Measurements from ENCODE around the gene ITPR1. TPM values are rescaled to one million over a fixed set of nuclear protein-coding genes. Genes with fewer than 3 reads are reported as not detected.

The ITPR1 gene
- total and polyA plus RNA-seq, 10 of the 15 experiments (the other 5 are each of a cell fraction or from before 2014, with no cell fraction given) = 12.2 to 239 (median 28.4) TPM

DNA sequence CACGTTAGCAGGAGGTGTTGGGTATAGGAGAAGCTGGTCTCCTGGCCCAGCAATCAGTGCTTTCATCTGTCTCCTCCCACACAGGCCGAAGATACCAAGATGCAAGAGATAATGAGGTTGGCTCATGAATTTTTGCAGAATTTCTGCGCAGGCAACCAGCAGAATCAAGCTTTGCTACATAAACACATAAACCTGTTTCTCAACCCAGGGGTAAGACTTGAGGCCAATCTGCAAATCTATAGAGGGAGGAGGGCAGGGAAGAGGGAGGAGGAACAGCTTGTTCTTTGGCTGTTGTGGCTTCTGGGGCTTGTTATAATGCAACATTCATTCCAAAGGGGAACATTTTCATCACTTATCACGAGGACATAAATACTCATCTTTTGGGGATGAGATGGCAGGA is 195.3 kb downstream of the ITPR1 start (continued):
- TF ChIP-seq, protein P1, sequence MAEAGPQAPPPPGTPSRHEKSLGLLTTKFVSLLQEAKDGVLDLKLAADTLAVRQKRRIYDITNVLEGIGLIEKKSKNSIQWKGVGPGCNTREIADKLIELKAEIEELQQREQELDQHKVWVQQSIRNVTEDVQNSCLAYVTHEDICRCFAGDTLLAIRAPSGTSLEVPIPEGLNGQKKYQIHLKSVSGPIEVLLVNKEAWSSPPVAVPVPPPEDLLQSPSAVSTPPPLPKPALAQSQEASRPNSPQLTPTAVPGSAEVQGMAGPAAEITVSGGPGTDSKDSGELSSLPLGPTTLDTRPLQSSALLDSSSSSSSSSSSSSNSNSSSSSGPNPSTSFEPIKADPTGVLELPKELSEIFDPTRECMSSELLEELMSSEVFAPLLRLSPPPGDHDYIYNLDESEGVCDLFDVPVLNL (IDR thresholded peaks at IDR 0.05; ENCODE audit: low read depth, low read length) = no peak

DNA sequence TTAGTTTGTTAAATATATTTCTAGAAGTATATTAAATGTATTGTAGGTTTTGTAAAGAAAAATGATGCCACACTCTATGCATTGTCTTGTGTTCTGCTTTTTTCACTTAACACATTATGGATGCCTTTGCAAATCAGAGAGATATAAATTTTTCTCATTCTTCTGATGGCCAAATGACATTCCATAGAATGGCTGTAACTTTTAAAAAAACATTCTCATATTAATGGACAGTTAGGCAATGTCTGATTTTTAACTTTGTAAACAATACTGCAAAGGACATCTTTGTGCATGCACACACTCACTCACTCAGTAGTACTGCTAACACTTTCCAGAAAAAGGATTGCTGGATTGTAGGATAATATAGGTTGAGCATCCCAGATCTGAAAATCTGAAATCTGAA is 195.9 kb downstream of the ITPR1 start:
- DNase-seq (ENCODE audit: low read depth, low spot score) (no peak), FAIRE-seq (no peak), ATAC-seq (no peak)
- Histone ChIP-seq H3K4me3 (no peak overlapping the region), H3K36me3 (ENCODE audit: control insufficient read depth in 2 of 2, insufficient read depth in 2 of 2, low read length in 1 of 2) (peaks cover 12 to 27% of the 10 kb centered on the region in 2 experiments), H3K27ac (ENCODE audit: control insufficient read depth, insufficient read depth) (no peak overlapping the region), H3K4me2 (ENCODE audit: control insufficient read depth, insufficient read depth) (no peak overlapping the region), H2AFZ (ENCODE audit: control insufficient read depth, low read depth, low read length) (no peak overlapping the region), H3K4me1 (ENCODE audit: control insufficient read depth, insufficient read depth, low read length) (peaks cover 10% of the 10 kb centered on the region), H3K9me3 (replicated peaks; ENCODE audit: control insufficient read depth, insufficient read depth, low read length) (peaks cover 4% of the 10 kb centered on the region; the same call in 2 of the 3 replicates), H3K79me2 (ENCODE audit: control insufficient read depth, insufficient read depth, low read length) (no peaks in the 10 kb centered on the region), H3K27me3 (replicated peaks in 1 of 2; ENCODE audit: control insufficient read depth in 2 of 2, insufficient read depth in 2 of 2, low read length in 1 of 2) (no peaks in the 10 kb centered on the region), H4K20me1 (ENCODE audit: control insufficient read depth, insufficient read depth) (no peaks in the 10 kb centered on the region), H3K9ac (ENCODE audit: control insufficient read depth, insufficient read depth, low read length) (no peak overlapping the region)
- ChIA-PET RAD21 (ENCODE audit: unreplicated experiment) (no interaction called here), CTCF (no interaction called here), POLR2A (no interaction called here), SMC1A (ENCODE audit: uncharacterized antibody, unreplicated experiment) (no interaction called here)
- no TSS peak for BruUV-seq (replicated peaks)
- in situ Hi-C loops (cut with MboI) = no loop called here
- TF ChIP-seq CHD4 (IDR thresholded peaks at IDR 0.05) (no peak), IKZF2 (IDR thresholded peaks at IDR 0.05) (no peak), SPI1 (IDR thresholded peaks at IDR 0.05; ENCODE audit: borderline replicate concordance, insufficient read depth, low read depth, low read length) (no peak)
- intact Hi-C loops (cut with micrococcal nuclease; ENCODE audit: unreplicated experiment) = no loop called here

DNA sequence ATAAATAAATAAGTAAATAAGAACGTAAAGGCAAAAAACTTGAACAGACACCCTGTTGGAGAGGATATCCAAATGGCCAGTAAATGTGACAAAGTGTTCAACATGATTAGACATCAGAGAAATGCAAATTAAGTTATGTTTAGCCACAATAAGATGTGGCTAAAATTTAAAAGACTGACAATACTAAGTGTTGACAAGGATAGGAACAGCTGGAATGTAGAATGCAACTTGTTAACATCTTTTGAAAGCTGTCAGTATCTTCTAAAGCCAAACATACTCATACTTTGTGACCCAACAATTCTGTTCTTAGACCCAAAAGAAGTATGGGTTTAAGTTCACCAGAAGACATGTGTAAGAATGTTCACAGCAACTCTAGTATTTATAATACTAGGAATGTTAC is 197.1 kb downstream of the ITPR1 start:
- ChIA-PET POLR2A (no interaction called here), SMC1A (ENCODE audit: uncharacterized antibody, unreplicated experiment) (no interaction called here), RAD21 (ENCODE audit: unreplicated experiment) (interaction anchor here (1.2 kb wide), 1 partner anchor 21 kb away, joined by 5 read pairs; no protein-coding TSS in a partner anchor), CTCF (interaction anchor here (1.2 to 3.0 kb wide), 2 partner anchors 9 to 21 kb away, joined by 6 to 10 read pairs; no protein-coding TSS in a partner anchor)
- Histone ChIP-seq H3K36me3 (ENCODE audit: control insufficient read depth in 2 of 2, insufficient read depth in 2 of 2, low read length in 1 of 2) (peaks cover 10 to 24% of the 10 kb centered on the region in 2 experiments), H3K27me3 (replicated peaks in 1 of 2; ENCODE audit: control insufficient read depth in 2 of 2, insufficient read depth in 2 of 2, low read length in 1 of 2) (no peaks in the 10 kb centered on the region), H3K4me1 (ENCODE audit: control insufficient read depth, insufficient read depth, low read length) (peaks cover 10% of the 10 kb centered on the region), H3K9me3 (replicated peaks; ENCODE audit: control insufficient read depth, insufficient read depth, low read length) (peaks cover 4% of the 10 kb centered on the region; the same call in 2 of the 3 replicates), H4K20me1 (ENCODE audit: control insufficient read depth, insufficient read depth) (no peaks in the 10 kb centered on the region), H3K4me3 (no peak overlapping the region), H3K79me2 (ENCODE audit: control insufficient read depth, insufficient read depth, low read length) (no peaks in the 10 kb centered on the region), H3K27ac (ENCODE audit: control insufficient read depth, insufficient read depth) (no peak overlapping the region), H3K9ac (ENCODE audit: control insufficient read depth, insufficient read depth, low read length) (no peak overlapping the region), H3K4me2 (ENCODE audit: control insufficient read depth, insufficient read depth) (no peak overlapping the region), H2AFZ (ENCODE audit: control insufficient read depth, low read depth, low read length) (no peak overlapping the region)
- in situ Hi-C loops (cut with MboI) (no loop called here), intact Hi-C loops (cut with micrococcal nuclease; ENCODE audit: unreplicated experiment) (no loop called here)
- DNase-seq (ENCODE audit: low read depth, low spot score) (no peak), FAIRE-seq (no peak), ATAC-seq (no peak)
- WGBS (ENCODE audit: insufficient coverage, insufficient replicate concordance, low lambda C conversion rate, missing lambda C conversion rate) = 94% methylated on average over 1 of the region's 1 CpG
- BruUV-seq (replicated peaks) = no TSS peak
- no peak for TF ChIP-seq EZH2 (IDR thresholded peaks at IDR 0.05; ENCODE audit: borderline replicate concordance, control insufficient read depth, low read depth, low read length)
- TF ChIP-seq, protein P2, sequence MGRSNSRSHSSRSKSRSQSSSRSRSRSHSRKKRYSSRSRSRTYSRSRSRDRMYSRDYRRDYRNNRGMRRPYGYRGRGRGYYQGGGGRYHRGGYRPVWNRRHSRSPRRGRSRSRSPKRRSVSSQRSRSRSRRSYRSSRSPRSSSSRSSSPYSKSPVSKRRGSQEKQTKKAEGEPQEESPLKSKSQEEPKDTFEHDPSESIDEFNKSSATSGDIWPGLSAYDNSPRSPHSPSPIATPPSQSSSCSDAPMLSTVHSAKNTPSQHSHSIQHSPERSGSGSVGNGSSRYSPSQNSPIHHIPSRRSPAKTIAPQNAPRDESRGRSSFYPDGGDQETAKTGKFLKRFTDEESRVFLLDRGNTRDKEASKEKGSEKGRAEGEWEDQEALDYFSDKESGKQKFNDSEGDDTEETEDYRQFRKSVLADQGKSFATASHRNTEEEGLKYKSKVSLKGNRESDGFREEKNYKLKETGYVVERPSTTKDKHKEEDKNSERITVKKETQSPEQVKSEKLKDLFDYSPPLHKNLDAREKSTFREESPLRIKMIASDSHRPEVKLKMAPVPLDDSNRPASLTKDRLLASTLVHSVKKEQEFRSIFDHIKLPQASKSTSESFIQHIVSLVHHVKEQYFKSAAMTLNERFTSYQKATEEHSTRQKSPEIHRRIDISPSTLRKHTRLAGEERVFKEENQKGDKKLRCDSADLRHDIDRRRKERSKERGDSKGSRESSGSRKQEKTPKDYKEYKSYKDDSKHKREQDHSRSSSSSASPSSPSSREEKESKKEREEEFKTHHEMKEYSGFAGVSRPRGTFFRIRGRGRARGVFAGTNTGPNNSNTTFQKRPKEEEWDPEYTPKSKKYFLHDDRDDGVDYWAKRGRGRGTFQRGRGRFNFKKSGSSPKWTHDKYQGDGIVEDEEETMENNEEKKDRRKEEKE (IDR thresholded peaks at IDR 0.05) = no peak

Data from GM12878 (cell line).